HCT116 (cell line): ENCODE results near the gene MBLAC1. TPM values are rescaled to one million over a fixed set of nuclear protein-coding genes. Genes with fewer than 3 reads are reported as not detected.
A peak's percentile ranks its signal among the peaks of the same experiment; 100 is the strongest.

Experiments used
- CBX3 ChIP-seq: IDR thresholded peaks from 2 replicates; pipeline ENCODE4 v1.6.1; 2012; ENCODE audit warnings: low read depth
- EGR1 ChIP-seq: IDR thresholded peaks from 2 replicates; pipeline ENCODE4 v1.6.1; 2012; ENCODE audit warnings: low read depth
- FOSL1 ChIP-seq: IDR thresholded peaks from 2 replicates; pipeline ENCODE4 v1.6.1; 2012; ENCODE audit warnings: low read depth
- JUND ChIP-seq: IDR thresholded peaks from 2 replicates; pipeline ENCODE4 v1.6.1; 2012
- POLR2A ChIP-seq: IDR thresholded peaks from 2 replicates; pipeline ENCODE4 v1.7.0; 2011; ENCODE audit warnings: borderline replicate concordance; ENCODE audit not compliant: insufficient read depth, insufficient read length; ENCODE audit errors: extremely low read depth
- SP1 ChIP-seq: IDR thresholded peaks from 2 replicates; pipeline ENCODE4 v1.6.1; 2012; ENCODE audit warnings: low read depth
- microRNA counts: library from miRNA; unstranded; fragments of <30 nt; microRNA quantifications from one replicate; lab custom pipeline; 2015
- microRNA-seq: library from miRNA; unstranded; fragments of <30 nt; microRNA quantifications from one replicate; pipeline ENCODE4, GENCODE V29; 2016; ENCODE audit warnings: borderline number of aligned reads
- total RNA-seq: library from RNA; stranded (reverse); gene quantifications from one replicate; pipeline ENCODE4 v1.2.1, GENCODE V29; 2021; ENCODE audit not compliant: unreplicated experiment

The MBLAC1 gene
- total RNA-seq, 1 experiment from 2014 or later, result 2.0 TPM

GRCh38 chr7:100177045-100178001 lies 50.6 kb downstream of the MBLAC1 start, which contains the start of the genes GPC2 and STAG3 (continued):
- 0 out of 2 replicates have a peak, but pooled peaks have one; percentile 44 for TF ChIP-seq EGR1
- TF ChIP-seq CBX3, result no peak; the same call in 1 of the 2 replicates
- no peak; the same call in 1 of the 2 replicates for TF ChIP-seq SP1
- TF ChIP-seq JUND, result no peak
- peak; percentile 47 for TF ChIP-seq POLR2A
- no peak for TF ChIP-seq FOSL1

MicroRNAs within 50 kb of the gene (microRNA counts, 767-probe panel; counts per million panel counts)
- microRNA hsa-miR-106b-5p (lab: Ali Mortazavi, UCI), result 18,847 counts per million, percentile 33 among the panel's probes with 10 or more counts
- microRNA hsa-miR-25-3p (lab: Ali Mortazavi, UCI), result 25,129 counts per million, percentile 77 among the panel's probes with 10 or more counts
- microRNA hsa-miR-93-5p (lab: Ali Mortazavi, UCI), result 25,662 counts per million, percentile 81 among the panel's probes with 10 or more counts

Small RNAs within 50 kb of the gene (microRNA-seq; reads per million reads assigned to microRNA genes)
- gene MIR106B, result 11,066 reads per million, percentile 96 among the genes with 10 or more reads in this experiment
- 653 reads per million, percentile 78 among the genes with 10 or more reads in this experiment for gene MIR25
- not detected for gene MIR4658
- 9,592 reads per million, percentile 95 among the genes with 10 or more reads in this experiment for gene MIR93

Other genes starting within 250 kb of the MBLAC1 start
- not detected for gene OR2AE1, start 249.9 kb upstream of the MBLAC1 start, total RNA-seq
- 25.1 TPM for gene TRIM4, start 207.4 kb upstream of the MBLAC1 start, total RNA-seq
- gene GJC3, start 197.3 kb upstream of the MBLAC1 start, total RNA-seq, result 0.76 TPM
- gene AZGP1, start 150.9 kb upstream of the MBLAC1 start, total RNA-seq, result 1.1 TPM
- 61.2 TPM for gene ZKSCAN1, start 111.4 kb upstream of the MBLAC1 start, total RNA-seq
- 10.3 TPM for gene ZSCAN21, start 77.2 kb upstream of the MBLAC1 start, total RNA-seq
- 28.2 TPM for gene ZNF3, start 45.2 kb upstream of the MBLAC1 start, total RNA-seq
- 126 TPM for gene COPS6, start 38.0 kb upstream of the MBLAC1 start, total RNA-seq
- gene MCM7, start 25.6 kb upstream of the MBLAC1 start, total RNA-seq, result 387 TPM
- 20.0 TPM for gene AP4M1, start 25.3 kb upstream of the MBLAC1 start, total RNA-seq
- gene TAF6, start 7.6 kb upstream of the MBLAC1 start, total RNA-seq, result 67.4 TPM
- 2.6 TPM for gene CNPY4, start 7.3 kb upstream of the MBLAC1 start, total RNA-seq
- gene LAMTOR4, start 22.0 kb downstream of the MBLAC1 start, total RNA-seq, result 152 TPM
- gene TRAPPC14, start 31.8 kb downstream of the MBLAC1 start, total RNA-seq, result 23.2 TPM
- 3.3 TPM for gene GAL3ST4, start 41.6 kb downstream of the MBLAC1 start, total RNA-seq
- gene GPC2, start 50.4 kb downstream of the MBLAC1 start, total RNA-seq, result 17.9 TPM
- 1.2 TPM for gene STAG3, start 51.0 kb downstream of the MBLAC1 start, total RNA-seq
- gene PVRIG, start 93.0 kb downstream of the MBLAC1 start, total RNA-seq, result 0.30 TPM
- not detected for gene SPDYE3, start 180.7 kb downstream of the MBLAC1 start, total RNA-seq
- gene PILRB, start 231.2 kb downstream of the MBLAC1 start, total RNA-seq, result 60.2 TPM
- gene PILRA, start 246.5 kb downstream of the MBLAC1 start, total RNA-seq, result 1.8 TPM